ENCODE measurements around the gene KRTAP10-9.
"Not testable (repeated sequence)": the region's sequence is repeated elsewhere in the genome, so short reads cannot be mapped to it uniquely, and the experiment has no call there.

Gene KRTAP10-9, protein sequence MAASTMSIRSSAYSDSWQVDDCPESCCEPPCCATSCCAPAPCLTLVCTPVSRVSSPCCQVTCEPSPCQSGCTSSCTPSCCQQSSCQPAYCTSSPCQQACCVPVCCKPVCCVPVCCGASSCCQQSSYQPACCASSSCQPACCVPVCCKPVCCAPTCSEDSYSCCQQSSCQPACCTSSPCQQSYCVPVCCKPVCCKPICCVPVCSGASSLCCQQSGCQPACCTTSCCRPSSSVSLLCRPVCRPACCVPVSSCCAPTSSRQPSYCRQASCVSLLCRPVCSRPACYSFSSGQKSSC

GRCh38 chr21:44626673-44627143, at the start of gene KRTAP10-9:
KRTAP10-9 (plus strand) TSS chr21:44627093; CDS start chr21:44627172, 79 bp downstream.
- no peak for FAIRE-seq

- no peak for FAIRE-seq
Observed at GRCh38 chr21:44578371-44579055, 48.4 kb upstream of the KRTAP10-9 start.

GRCh38 chr21:44579056-44579832, 47.6 kb upstream of the KRTAP10-9 start:
- FAIRE-seq = no peak

DNA sequence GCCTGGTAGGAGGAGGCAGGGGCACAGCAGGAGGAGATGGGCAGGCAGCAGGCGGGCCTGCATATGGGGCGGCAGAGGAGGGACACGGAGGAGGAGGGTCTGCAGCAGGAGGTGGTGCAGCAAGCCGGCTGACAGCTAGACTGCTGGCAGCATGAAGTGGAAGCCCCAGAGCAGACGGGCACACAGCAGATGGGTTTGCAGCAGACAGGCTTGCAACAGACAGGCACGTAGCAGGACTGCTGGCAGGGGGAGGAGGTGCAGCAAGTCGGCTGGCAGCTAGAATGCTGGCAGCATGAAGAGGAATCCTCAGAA, 47.1 kb upstream of the KRTAP10-9 start:
- no peak for FAIRE-seq

DNA sequence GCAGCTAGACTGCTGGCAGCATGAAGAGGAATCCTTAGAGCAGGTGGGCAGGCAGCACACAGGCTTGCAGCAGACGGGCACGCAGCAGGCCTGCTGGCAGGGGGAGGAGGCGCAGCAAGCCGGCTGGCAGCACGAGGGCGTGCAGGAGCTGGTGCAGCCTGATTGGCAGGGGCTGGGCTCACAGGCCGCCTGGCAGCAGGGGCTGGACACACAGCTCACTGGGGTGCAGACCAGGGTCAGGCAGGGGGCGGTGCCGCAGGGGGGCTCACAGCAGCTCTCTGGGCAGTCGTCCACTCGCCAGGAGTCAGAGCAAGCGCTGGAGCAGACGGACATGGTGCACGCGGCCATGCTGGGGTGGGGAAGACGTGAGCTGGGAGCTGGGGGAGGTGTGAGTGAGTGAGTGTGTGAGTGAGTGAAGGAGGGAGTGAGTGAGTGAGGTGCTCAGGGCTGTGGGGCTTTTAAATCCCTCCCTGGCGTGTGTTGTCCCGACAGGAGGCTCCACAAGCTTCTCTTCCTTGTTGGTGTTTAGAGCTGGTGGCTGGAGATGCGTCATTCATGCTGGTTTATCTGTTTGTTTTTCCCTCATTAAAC, 46.6 kb upstream of the KRTAP10-9 start, which contains the start of gene KRTAP10-5:
KRTAP10-5 (minus strand) TSS at position 374 of the 591 bp plus-strand sequence; CDS start at position 348, 26 bp downstream.
- FAIRE-seq = not testable (repeated sequence)

- FAIRE-seq = no peak
Observed at GRCh38 chr21:44581158-44581557, 45.7 kb upstream of the KRTAP10-9 start.

DNA sequence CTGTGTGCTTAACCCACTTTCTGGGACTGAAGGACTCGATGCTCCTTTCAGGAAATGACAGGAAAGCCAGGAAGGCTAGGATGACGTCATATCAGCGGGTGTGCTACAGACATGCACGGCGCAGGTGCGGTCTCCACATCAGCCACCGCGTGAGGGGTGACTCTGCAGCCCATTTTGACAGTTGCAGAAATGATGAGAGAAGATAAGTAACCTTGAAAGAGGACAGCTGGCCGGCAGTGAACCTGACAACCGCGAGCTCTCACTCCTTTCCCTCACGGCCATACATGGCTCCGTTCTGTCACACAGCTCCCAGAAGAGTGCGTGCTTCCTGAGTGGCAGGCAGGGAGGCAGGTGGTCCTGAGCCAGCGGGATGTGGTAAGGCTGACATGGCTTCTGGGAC, 44.8 kb upstream of the KRTAP10-9 start:
- no peak for FAIRE-seq

- no peak for FAIRE-seq
Observed at GRCh38 chr21:44583089-44583799, 43.6 kb upstream of the KRTAP10-9 start.

DNA sequence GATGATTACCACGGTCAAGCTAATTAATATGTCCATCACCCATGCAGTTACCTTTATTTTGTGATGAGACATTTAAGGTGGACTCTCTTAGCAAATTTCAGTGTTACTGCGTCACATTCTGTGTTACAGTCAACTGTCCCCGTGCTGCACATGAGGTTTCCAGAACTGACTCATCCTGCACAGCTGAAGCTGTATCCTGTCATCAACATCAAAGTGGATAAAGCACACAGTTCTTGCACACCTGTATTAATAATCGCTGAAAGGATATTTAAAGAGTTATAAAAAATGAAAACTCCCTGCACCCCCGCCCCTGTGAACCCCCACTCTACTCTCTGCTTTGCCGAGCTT, 43.1 kb upstream of the KRTAP10-9 start:
- no peak for FAIRE-seq

DNA sequence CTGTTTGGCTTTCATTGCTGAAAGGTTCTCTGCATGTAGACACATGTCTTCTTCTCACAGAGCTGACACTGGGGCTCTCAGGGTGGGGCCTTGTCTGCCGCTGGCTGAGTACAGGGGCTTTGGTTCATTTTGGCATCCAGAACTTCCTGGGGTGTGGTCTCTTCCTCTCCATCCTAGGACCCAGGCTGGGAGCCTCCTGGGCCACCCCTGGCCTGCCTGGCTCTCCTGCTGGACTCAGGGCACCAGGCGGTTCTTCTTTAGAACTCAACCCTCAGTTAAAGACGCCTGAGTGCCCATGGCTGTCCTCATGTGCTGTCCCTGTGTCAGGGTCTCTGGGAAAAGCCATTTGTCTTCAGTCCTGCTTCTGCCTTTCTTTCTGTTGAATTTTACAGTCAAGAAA, 41.0 kb upstream of the KRTAP10-9 start:
- FAIRE-seq = no peak

DNA sequence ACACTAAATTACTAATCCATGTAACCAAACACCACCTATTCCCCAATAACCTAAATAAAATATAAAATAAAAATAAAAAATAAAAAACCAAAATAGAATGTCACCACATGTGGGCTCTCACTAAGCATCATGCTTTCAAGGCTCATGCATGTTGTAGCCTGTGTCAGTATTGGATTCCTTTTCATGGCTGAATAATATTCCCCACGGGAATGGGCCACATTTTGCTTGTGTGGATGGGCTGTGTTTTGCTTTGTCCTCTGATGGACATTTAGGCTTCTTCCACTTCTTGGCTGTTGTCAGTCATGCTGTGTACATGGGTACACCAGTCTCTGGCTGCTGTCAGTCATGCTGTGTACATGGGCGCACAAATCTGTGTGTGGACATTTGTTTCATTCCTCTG, 37.8 kb upstream of the KRTAP10-9 start:
- no peak for FAIRE-seq

- FAIRE-seq = no peak
Observed at GRCh38 chr21:44589586-44590305, 37.1 kb upstream of the KRTAP10-9 start.

GRCh38 chr21:44590311-44590721, 36.6 kb upstream of the KRTAP10-9 start:
- FAIRE-seq = no peak

DNA sequence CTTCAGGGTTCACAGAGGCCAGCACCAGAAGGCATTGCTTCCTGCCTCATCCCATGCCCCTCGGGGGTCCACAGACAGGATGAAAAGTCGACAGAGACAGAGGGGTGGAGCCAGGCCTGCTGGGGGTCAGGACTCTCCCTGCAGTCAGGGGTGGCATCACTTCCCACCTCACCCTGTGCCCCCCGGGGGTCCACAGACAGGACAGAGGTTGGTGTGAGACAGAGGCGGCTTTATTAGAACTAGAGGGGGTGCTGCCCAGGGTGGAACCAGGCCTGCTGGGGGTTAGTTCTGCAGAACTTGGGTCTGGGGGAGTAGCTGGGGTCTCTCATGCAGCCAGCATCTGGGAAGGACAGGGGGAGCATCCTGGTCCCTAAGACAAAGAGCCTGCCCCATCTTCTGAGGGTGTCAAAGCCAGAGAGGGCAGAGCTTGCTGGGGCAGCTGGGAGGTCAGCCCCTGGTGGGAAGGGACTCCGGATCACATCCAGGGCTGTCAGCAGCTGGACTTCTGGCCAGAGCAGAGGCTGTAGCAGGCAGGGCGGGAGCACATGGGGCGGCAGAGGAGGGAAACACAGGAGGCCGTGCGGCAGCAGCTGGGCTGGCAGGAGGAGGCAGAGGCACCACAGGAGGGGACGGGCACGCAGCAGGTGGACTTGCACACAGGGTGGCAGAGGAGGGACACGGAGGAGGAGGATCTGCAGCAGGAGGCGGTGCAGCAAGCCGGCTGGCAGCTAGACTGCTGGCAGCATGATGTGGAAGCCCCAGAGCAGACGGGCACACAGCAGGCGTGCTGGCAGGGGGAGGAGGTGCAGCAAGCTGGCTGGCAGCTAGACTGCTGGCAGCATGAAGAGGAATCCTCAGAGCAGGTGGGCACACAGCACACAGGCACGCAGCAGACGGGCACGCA, 35.7 kb upstream of the KRTAP10-9 start:
- not testable (repeated sequence) for FAIRE-seq

- FAIRE-seq = not testable (repeated sequence)
Observed at GRCh38 chr21:44591801-44592130, 35.1 kb upstream of the KRTAP10-9 start.

DNA sequence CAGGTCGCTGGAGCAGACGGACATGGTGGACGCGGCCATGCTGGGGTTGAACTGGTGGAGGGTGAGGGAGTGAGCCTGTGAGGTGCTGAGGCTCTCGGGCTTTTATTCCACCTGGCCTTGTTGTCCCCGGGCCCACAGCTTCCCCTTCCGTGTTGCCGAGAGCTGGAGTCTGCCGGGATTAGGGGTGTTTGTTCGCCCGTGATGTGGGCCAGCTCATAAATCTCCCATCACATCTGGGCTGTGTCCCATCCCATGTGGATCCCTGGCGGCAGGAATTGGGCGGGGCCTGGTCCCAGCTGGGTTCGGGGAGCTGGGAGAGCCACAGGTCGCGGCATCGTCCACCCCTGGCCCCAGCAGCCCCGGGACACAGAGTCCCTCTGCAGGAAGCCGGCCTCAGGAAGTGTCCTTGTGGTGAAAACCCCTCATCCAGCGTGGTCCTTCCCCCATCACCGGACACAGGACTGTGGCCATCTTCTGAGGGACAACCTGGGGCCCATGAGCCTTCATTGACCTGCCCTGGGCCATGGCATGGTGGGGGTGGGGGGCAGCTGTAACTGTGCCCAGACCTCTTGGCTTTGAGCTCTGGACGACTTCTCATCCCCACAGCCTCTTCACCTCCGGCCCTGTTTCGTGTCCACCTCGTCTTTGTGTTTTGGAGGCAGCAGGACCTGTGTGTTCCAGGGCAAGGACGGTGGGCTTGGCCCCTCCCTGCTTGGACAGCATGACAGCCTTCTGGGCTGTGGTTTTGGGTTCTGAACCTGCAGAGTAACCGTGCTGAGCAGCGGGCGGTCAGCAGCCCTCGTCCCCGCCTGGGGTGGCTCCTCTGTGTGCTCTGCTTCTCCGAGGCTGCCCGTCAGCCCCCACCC, 34.2 kb upstream of the KRTAP10-9 start, which contains the start of gene KRTAP10-6:
KRTAP10-6 (minus strand) TSS at position 60 of the 866 bp plus-strand sequence; CDS start at position 39, 21 bp downstream.
- no peak for FAIRE-seq

DNA sequence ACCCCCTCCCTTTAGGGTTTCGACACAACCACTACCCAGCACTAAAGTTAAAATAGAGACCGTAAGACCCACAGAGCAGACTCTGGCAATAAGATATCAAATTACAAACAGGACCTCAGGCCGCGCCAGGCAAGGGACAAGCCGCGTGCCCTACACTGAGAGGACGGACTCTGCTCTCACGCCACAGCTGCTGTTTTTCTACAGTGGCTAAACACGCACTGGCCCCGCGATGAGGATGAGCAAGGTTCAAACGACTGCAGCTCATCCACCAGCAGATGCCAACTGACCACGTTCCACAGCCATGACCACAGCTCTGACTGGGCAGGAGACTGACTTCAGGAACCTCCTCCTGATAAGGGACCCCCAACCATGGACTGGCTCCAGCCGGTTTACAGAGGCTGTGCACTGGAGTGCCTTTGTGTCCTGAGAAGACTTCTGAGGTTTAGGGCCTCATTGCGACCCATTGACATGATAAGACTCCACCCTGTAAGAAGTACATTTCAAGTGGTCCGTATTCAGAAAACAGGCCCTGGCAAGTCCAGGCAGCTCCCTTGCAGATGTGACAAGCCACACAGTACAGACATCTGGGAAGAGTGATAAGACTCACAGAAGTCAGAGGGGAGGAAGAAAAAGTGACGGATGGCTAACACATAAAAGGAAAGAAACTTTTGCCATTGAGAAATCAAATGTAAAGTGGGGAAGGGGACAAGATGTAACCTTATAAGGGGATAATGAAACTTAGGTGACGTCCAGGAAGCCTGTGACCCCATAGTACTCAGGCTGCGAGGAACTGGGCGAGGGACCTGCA, 33.1 kb upstream of the KRTAP10-9 start:
- no peak for FAIRE-seq

DNA sequence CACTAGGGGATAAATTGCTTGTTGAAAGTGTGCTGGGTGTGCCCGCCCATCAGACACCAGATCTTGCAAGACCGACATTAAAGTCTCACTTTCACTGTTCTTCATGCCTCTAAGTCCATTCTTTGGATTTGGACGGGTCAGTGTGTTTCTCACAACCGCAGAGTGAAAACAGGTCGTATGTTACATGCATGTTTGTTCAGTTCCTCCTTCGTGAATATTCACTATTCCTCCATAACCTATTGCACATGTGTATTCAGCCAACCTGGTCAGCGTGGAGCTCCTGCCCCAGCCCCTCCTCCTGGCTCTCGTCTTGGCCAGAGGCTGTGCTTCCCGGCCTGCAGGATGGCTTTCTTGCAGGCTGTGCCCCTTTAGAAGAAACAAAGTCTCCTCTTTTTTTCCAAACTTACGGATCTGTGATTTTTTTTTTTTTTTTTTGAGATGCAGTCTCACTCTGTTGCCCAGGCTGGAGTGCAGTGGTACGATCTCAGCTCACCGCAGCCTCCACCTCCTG, 32.4 kb upstream of the KRTAP10-9 start:
- FAIRE-seq = no peak
